ENCODE data around the gene ORM2.

GRCh38 chr9:114281473-114282103 lies 48.1 kb upstream of the ORM2 start:
- no peak for TF ChIP-seq POLR2A (IDR thresholded peaks at IDR 0.05)
- no peak for TF ChIP-seq CTCF (IDR thresholded peaks at IDR 0.05 in 4 of 5, conservative IDR thresholded peaks at IDR 0.05 in 1 of 5)
